K562 (cell line): ENCODE data around the gene CDC5L. TPM values are rescaled to one million over a fixed set of nuclear protein-coding genes. Genes with fewer than 3 reads are reported as not detected.

Experiments used
- ATAC-seq: fragments of 200-7000 bp; cut with Tn5 transposase; 3 replicates; pipeline ENCODE4 v1.9.1; 2020; ENCODE audit warnings: moderate library complexity
- BruUV-seq: library from RNA; stranded (reverse); fragments of 400-500 nt; replicated peaks from 2 replicates; lab custom pipeline; 2021; lab: Mats Ljungman, UMichigan
- CTCF ChIA-PET: fragments of 300-600 bp; formaldehyde crosslinking; extraction: SDS; loops from one replicate; lab custom pipeline; 2021; ENCODE audit warnings: low intra/inter-chr PET ratio; lab: Yijun Ruan, JAX
- POLR2A ChIA-PET: fragments of 300-600, 350-650 bp; sonication (Branson Sonifier 250); formaldehyde crosslinking; extraction: SDS; loops from one replicate; lab custom pipeline; 2021; ENCODE audit warnings: antibody characterized with exemption, inconsistent platforms; lab: Yijun Ruan, JAX
- DNase-seq, 4 experiments: peaks; one replicate each; pipeline versions ENCODE4 v3.0.0 to v3.0.0-alpha.2; 2011 to 2018; ENCODE audit warnings: low spot score in 3 of 4, mixed read lengths in 3 of 4; ENCODE audit errors: extremely low read depth in 1 of 4
- FAIRE-seq: peaks from 2 replicates; lab custom pipeline; 2011; peaks lifted over from hg19 to GRCh38; lab: Jason Lieb, UNC
- H2AFZ ChIP-seq: 2 replicates; pipeline ENCODE4 v1.6.0; 2011; ENCODE audit warnings: low read depth, low read length, control low read depth, inconsistent platforms
- H3K27ac ChIP-seq: fragments of 200-600 bp; 3 replicates; pipeline ENCODE4 v1.8.0; 2011; ENCODE audit warnings: low read depth, mild to moderate bottlenecking, control low read depth, inconsistent platforms, low read length, moderate library complexity, mixed read lengths; ENCODE audit errors: extremely low read depth
- H3K27me3 ChIP-seq, 2 experiments: fragments of 300-600 bp in 1 of 2; 2 replicates in 1 of 2; 3 replicates in 1 of 2; pipeline versions ENCODE4 v1.6.0 to v1.8.0; 2011; ENCODE audit warnings: inconsistent platforms in 2 of 2, low read length in 2 of 2, mild to moderate bottlenecking in 1 of 2, mixed read lengths in 1 of 2, moderate library complexity in 1 of 2; ENCODE audit not compliant: control insufficient read depth in 2 of 2, insufficient read depth in 2 of 2
- H3K36me3 ChIP-seq: fragments of 300-600 bp; 3 replicates; pipeline ENCODE4 v1.8.0; 2011; ENCODE audit warnings: mild to moderate bottlenecking, low read length, inconsistent platforms; ENCODE audit not compliant: control insufficient read depth, insufficient read depth
- H3K4me1 ChIP-seq, 2 experiments: fragments of 200-600 bp in 1 of 2; replicated peaks in 1 of 2; 2 replicates in 1 of 2; 3 replicates in 1 of 2; pipeline versions ENCODE4 v1.5.1 to v1.8.0; 2011; ENCODE audit warnings: inconsistent platforms in 2 of 2, low read length in 2 of 2, mild to moderate bottlenecking in 1 of 2, mixed read lengths in 1 of 2, moderate library complexity in 1 of 2; ENCODE audit not compliant: control insufficient read depth in 2 of 2, insufficient read depth in 2 of 2
- H3K4me2 ChIP-seq: 2 replicates; pipeline ENCODE4 v1.6.1; 2011; ENCODE audit warnings: low read length, control low read depth, inconsistent platforms, mixed read lengths; ENCODE audit not compliant: insufficient read depth
- H3K4me3 ChIP-seq: fragments of 200-600 bp; sonication (generic), shearing (Covaris generic); 2 replicates; pipeline ENCODE4 v1.5.1; 2016; ENCODE audit warnings: control low read depth, inconsistent platforms
- H3K79me2 ChIP-seq: fragments of 200-600 bp; 3 replicates; pipeline ENCODE4 v1.8.0; 2011; ENCODE audit warnings: low read length, inconsistent platforms; ENCODE audit not compliant: control insufficient read depth, insufficient read depth
- H3K9ac ChIP-seq, 2 experiments: 2 replicates each; pipeline versions ENCODE4 v1.6.0 to v1.6.1; 2011; ENCODE audit warnings: low read depth in 2 of 2, low read length in 2 of 2, control low read depth in 1 of 2, inconsistent platforms in 1 of 2, mild to moderate bottlenecking in 1 of 2, mixed read lengths in 1 of 2; ENCODE audit not compliant: insufficient read depth in 1 of 2
- H3K9me1 ChIP-seq: one replicate; pipeline ENCODE4 v1.6.0; 2011; ENCODE audit warnings: inconsistent platforms, mild to moderate bottlenecking, low read length, moderate library complexity; ENCODE audit not compliant: control insufficient read depth, insufficient read depth
- H3K9me3 ChIP-seq: replicated peaks from 2 replicates; pipeline ENCODE4 v1.5.1; 2011; ENCODE audit warnings: low read depth, low read length, inconsistent platforms; ENCODE audit not compliant: control insufficient read depth, insufficient read depth
- H4K20me1 ChIP-seq: replicated peaks from 2 replicates; pipeline ENCODE4 v1.6.1; 2011; ENCODE audit warnings: low read length, inconsistent platforms, mixed read lengths; ENCODE audit not compliant: control insufficient read depth, insufficient read depth
- ATF7 ChIP-seq: fragments of 450-650 bp; IDR thresholded peaks from 2 replicates; pipeline ENCODE4 v1.7.1; 2014; ENCODE audit warnings: mild to moderate bottlenecking, moderate library complexity
- CREB1 ChIP-seq, 2 experiments: sonication (generic) in 1 of 2; formaldehyde crosslinking in 1 of 2; IDR thresholded peaks; 2 replicates each; pipeline versions ENCODE4 v1.6.1 to v1.8.0; 2012 to 2022; ENCODE audit warnings: inconsistent platforms in 1 of 2, mild to moderate bottlenecking in 1 of 2, missing genetic modification reagents in 1 of 2, moderate library complexity in 1 of 2
- EZH2 ChIP-seq: IDR thresholded peaks from 2 replicates; pipeline ENCODE4 v1.6.1; 2012; ENCODE audit warnings: low read depth, mild to moderate bottlenecking, inconsistent platforms, low read length, borderline replicate concordance
- GTF2F1 ChIP-seq: IDR thresholded peaks from 2 replicates; pipeline ENCODE4 v1.6.1; 2011; ENCODE audit warnings: low read depth, low read length, improper control_type of control experiment
- PCBP1 ChIP-seq: fragments of 200-400 bp; formaldehyde crosslinking; IDR thresholded peaks from 2 replicates; pipeline ENCODE4 v1.6.1; 2018; ENCODE audit warnings: mild to moderate bottlenecking, low read depth, low read length; ENCODE audit not compliant: poor library complexity, severe bottlenecking
- POLR2AphosphoS5 ChIP-seq: IDR thresholded peaks from 2 replicates; pipeline ENCODE4 v1.6.1; 2011; ENCODE audit warnings: mild to moderate bottlenecking, low read depth, low read length, moderate library complexity; ENCODE audit not compliant: control insufficient read depth, insufficient read depth
- PTTG1 ChIP-seq: fragments of 450-650 bp; IDR thresholded peaks from 2 replicates; pipeline ENCODE4 v1.6.1; 2016; ENCODE audit warnings: low read depth, mild to moderate bottlenecking, missing genetic modification characterization, missing compliant biosample characterization
- ZNF224 ChIP-seq: sonication (generic); formaldehyde crosslinking; IDR thresholded peaks from 2 replicates; pipeline ENCODE4 v1.8.0; 2022; ENCODE audit warnings: mild to moderate bottlenecking, missing genetic modification reagents
- ZNF407 ChIP-seq: fragments of 450-650 bp; IDR thresholded peaks from 2 replicates; pipeline ENCODE4 v1.6.1; 2016; ENCODE audit warnings: low read depth
- WGBS: fragments of 100-300 bp; shearing (Covaris generic); methylation state at CpG from one replicate; pipeline ENCODE4 v1.1.6; 2016; ENCODE audit warnings: low coverage, mixed read lengths; ENCODE audit not compliant: insufficient coverage; ENCODE audit errors: missing lambda C conversion rate; 5-methylcytosine and 5-hydroxymethylcytosine counted together
- in situ Hi-C: fragments of 300-500 bp; cut with MboI; formaldehyde crosslinking; loops from 4 replicates; pipeline ENCODE4 v1.15.0; 2018; ENCODE audit warnings: inconsistent platforms, mixed read lengths
- intact Hi-C: fragments of 100-400 bp; cut with micrococcal nuclease; formaldehyde crosslinking; loops from 2 replicates; pipeline ENCODE4 v1.14.2; 2022
- polyA plus RNA-seq, 8 experiments: library from polyadenylated mRNA; depleted of rRNA in 4 of 8; stranded (reverse) in 5 of 8; unstranded in 3 of 8; fragments of >200 nt; fragmentation: Nextera tagmentation in 2 of 8; fragmentation: Illumina TruSeq in 1 of 8; extraction: Ambion mirVana in 2 of 8; extraction: Trizol in 1 of 8; gene quantifications; 2 replicates each; pipeline versions ENCODE4 v1.2.1 to v1.2.3, GENCODE V29; 2011 to 2014; ENCODE audit warnings: inconsistent platforms in 1 of 8, missing spikeins in 1 of 8
- total RNA-seq, 7 experiments: library from RNA; depleted of rRNA in 6 of 7; stranded (reverse); fragments of >200 nt in 6 of 7; fragmentation: Illumina TruSeq in 2 of 7; extraction: Trizol in 2 of 7; gene quantifications; 2 replicates each; pipeline versions ENCODE4 v1.2.1 to v1.2.3, GENCODE V29; 2011 to 2021; ENCODE audit warnings: low replicate concordance in 1 of 7

Gene CDC5L
- total and polyA plus RNA-seq, 9 of the 15 experiments (the other 6 are each of a cell fraction or from before 2014, with no cell fraction given) = 22.3 to 44.2 (median 30.8) TPM

GRCh38 chr6:44342489-44342888, 45.0 kb upstream of the CDC5L start, which contains the start of gene SPATS1:
TSS of gene SPATS1 (plus strand) at chr6:44342650. CDS start at chr6:44343096, 446 bp downstream.
- Histone ChIP-seq H3K9me3 (no peaks in the 10 kb centered on the region), H4K20me1 (no peaks in the 10 kb centered on the region), H3K4me2 (no peak within 1 kb of the TSS), H3K36me3 (no peaks in the 10 kb centered on the region), H3K4me3 (no peak within 1 kb of the TSS), H3K4me1 (peaks cover 5 to 11% of the 10 kb centered on the region in 2 experiments; a peak in 3 of 5 replicates), H2AFZ (peak within 1 kb of the TSS; percentile 23; the same call in 1 of the 2 replicates), H3K79me2 (no peaks in the 10 kb centered on the region), H3K9ac (peak within 1 kb of the TSS in 1 of 2 experiments; percentile 67; a peak in 2 of 4 replicates), H3K9me1 (no peaks in the 10 kb centered on the region), H3K27me3 (peaks cover 27 to 42% of the 10 kb centered on the region in 2 experiments; a peak in 4 of 5 replicates), H3K27ac (no peak within 1 kb of the TSS)
- POLR2A ChIA-PET = interaction anchor here (0.5 to 1.3 kb wide), 6 partner anchors 10 to 112 kb away, joined by 3 to 5 read pairs (median 4); partner anchors contain the start of genes AARS2 and CDC5L
- DNase-seq = no peak
- intact Hi-C loops = loop anchor here (5.0 kb wide), 1 partner anchor 115 kb away; no protein-coding TSS in a partner anchor
- in situ Hi-C loops = loop anchor here (5.0 kb wide), 1 partner anchor 75 kb away; the partner anchor contains the start of gene NFKBIE
- 9% methylated on average over 30 of the region's 31 CpGs for WGBS
- BruUV-seq = no TSS peak
- CTCF ChIA-PET = no interaction called here
- FAIRE-seq = no peak
- peak; percentile 18 for ATAC-seq
- TF ChIP-seq EZH2 (no peak), ZNF407 (no peak), ATF7 (no peak), ZNF224 (no peak), PCBP1 (peak; percentile 32), POLR2AphosphoS5 (no peak), PTTG1 (tag) (no peak), CREB1 (IDR thresholded peaks at IDR 0.05) (no peak), CREB1 (CRISPR knock-in tag; IDR thresholded peaks at IDR 0.05) (no peak), GTF2F1 (no peak)
